Upper lobe of left lung (tissue), 6 donors: ENCODE results near the gene LIN37. TPM values are rescaled to one million over a fixed set of nuclear protein-coding genes. Genes with fewer than 3 reads are reported as not detected.
A peak's percentile ranks its signal among the peaks of the same experiment; 100 is the strongest.

Source experiments
- ATAC-seq, 2 donors: fragments of 200-7000 bp; cut with Tn5 transposase; one replicate each; pipeline ENCODE4 v1.9.1; 2022; ENCODE audit warnings: mild to moderate bottlenecking in 2 of 2, moderate library complexity in 2 of 2; ENCODE audit not compliant: low FRiP score in 2 of 2
- DNase-seq, 2 donors: peaks; one replicate each; pipeline ENCODE4 v3.0.0-alpha.2; 2019 to 2020
- H3K27ac ChIP-seq, 4 donors: fragments of 200-600 bp; sonication (generic); one replicate each; pipeline ENCODE4 v1.5.1; 2016 to 2019
- H3K27me3 ChIP-seq, 4 donors: fragments of 200-600 bp; sonication (generic); one replicate each; pipeline ENCODE4 v1.5.1; 2017 to 2019
- H3K36me3 ChIP-seq, 4 donors: fragments of 200-600 bp; sonication (generic); one replicate each; pipeline ENCODE4 v1.5.1; 2016 to 2019
- H3K4me1 ChIP-seq, 4 donors: fragments of 200-600 bp; sonication (generic); one replicate each; pipeline ENCODE4 v1.5.1; 2018 to 2019
- H3K4me3 ChIP-seq, 4 donors: fragments of 200-600 bp; sonication (generic); one replicate each; pipeline ENCODE4 v1.5.1; 2017 to 2019; ENCODE audit warnings: mild to moderate bottlenecking in 2 of 4, moderate library complexity in 1 of 4
- H3K9me3 ChIP-seq, 4 donors: fragments of 200-600 bp; sonication (generic); one replicate each; pipeline ENCODE4 v1.5.1; 2018 to 2019
- EP300 ChIP-seq, 4 donors: sonication (generic); formaldehyde crosslinking; IDR thresholded peaks; one replicate each; pipeline ENCODE4 v1.5.1; 2017; ENCODE audit warnings: antibody characterized with exemption in 4 of 4, control low read depth in 2 of 4
- POLR2A ChIP-seq, 4 donors: fragments of 450-650 bp; IDR thresholded peaks; one replicate each; pipeline ENCODE4 v1.5.1; 2016 to 2017; ENCODE audit warnings: antibody characterized with exemption in 4 of 4, mild to moderate bottlenecking in 2 of 4
- POLR2AphosphoS5 ChIP-seq, 2 donors: sonication (generic); formaldehyde crosslinking; IDR thresholded peaks; one replicate each; pipeline ENCODE4 v1.5.1; 2017; ENCODE audit warnings: antibody characterized with exemption in 2 of 2
- WGBS, 2 donors: methylation state at CpG; one replicate each; pipeline ENCODE4 v1.1.5; 2017 to 2018; 5-methylcytosine and 5-hydroxymethylcytosine counted together
- total RNA-seq, 6 donors: library from RNA; depleted of rRNA in 4 of 6; stranded (reverse); fragments of >200 nt in 4 of 6; gene quantifications; one replicate each; pipeline versions ENCODE4 v1.1.0 to v1.2.1, GENCODE V29; 2016 to 2021
- TF ChIP-seq, protein P1 (sequence below), 6 experiments: fragments of 450-650 bp in 4 of 6; fragments of 200-600 bp in 2 of 6; sonication (generic) in 2 of 6; IDR thresholded peaks; one replicate each; pipeline ENCODE4 v1.5.1; 2016 to 2019; ENCODE audit warnings: antibody characterized with exemption in 6 of 6
- donor health status: DM: no; HTN: no; CAD: no; lungs with moderate emphysema.
- donor health status: DM: no; HTN: yes; CAD: no; lungs with severe emphysema.

LIN37 gene
- total RNA-seq, 6 donors from 2014 or later, result 4.0 to 16.9 (median 10.9) TPM

DNA sequence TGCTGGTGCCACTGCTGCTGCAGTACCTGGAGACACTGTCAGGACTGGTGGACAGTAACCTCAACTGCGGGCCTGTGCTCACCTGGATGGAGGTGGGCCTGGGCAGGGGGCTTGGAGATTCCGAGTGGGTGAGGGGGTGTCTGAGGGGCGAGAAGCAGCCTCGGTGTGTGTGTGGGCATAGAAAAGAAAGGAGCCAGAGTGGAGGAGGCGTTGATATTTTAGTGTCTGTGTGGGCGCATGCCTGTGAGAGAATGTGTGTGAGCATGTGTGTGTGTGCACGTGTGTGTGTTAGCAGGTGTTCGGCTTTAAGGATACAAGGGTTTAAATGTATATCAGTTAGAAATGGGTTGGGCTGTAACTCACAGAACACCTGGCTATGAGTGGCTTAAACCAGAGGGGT lies 30.7 kb downstream of the LIN37 start:
- Histone ChIP-seq H3K4me3 (no peak overlapping the region), H3K36me3 (peaks cover 0 to 36% (median 18%) of the 10 kb centered on the region in 4 donors), H3K27ac (no peak overlapping the region), H3K27me3 (no peaks in the 10 kb centered on the region), H3K9me3 (no peaks in the 10 kb centered on the region), H3K4me1 (peaks cover 10 to 20% (median 14%) of the 10 kb centered on the region in 4 donors)
- DNase-seq (no peak), ATAC-seq (no peak)
- TF ChIP-seq EP300 (IDR thresholded peaks at IDR 0.05), result no peak
- TF ChIP-seq, protein P1, sequence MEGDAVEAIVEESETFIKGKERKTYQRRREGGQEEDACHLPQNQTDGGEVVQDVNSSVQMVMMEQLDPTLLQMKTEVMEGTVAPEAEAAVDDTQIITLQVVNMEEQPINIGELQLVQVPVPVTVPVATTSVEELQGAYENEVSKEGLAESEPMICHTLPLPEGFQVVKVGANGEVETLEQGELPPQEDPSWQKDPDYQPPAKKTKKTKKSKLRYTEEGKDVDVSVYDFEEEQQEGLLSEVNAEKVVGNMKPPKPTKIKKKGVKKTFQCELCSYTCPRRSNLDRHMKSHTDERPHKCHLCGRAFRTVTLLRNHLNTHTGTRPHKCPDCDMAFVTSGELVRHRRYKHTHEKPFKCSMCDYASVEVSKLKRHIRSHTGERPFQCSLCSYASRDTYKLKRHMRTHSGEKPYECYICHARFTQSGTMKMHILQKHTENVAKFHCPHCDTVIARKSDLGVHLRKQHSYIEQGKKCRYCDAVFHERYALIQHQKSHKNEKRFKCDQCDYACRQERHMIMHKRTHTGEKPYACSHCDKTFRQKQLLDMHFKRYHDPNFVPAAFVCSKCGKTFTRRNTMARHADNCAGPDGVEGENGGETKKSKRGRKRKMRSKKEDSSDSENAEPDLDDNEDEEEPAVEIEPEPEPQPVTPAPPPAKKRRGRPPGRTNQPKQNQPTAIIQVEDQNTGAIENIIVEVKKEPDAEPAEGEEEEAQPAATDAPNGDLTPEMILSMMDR (IDR thresholded peaks at IDR 0.05), result no peak
- no peak for TF ChIP-seq POLR2A (IDR thresholded peaks at IDR 0.05)
- TF ChIP-seq POLR2AphosphoS5 (IDR thresholded peaks at IDR 0.05), result no peak
- WGBS, 2 donors, result 88 to 95% methylated on average over 8 of the region's 8 CpGs

DNA sequence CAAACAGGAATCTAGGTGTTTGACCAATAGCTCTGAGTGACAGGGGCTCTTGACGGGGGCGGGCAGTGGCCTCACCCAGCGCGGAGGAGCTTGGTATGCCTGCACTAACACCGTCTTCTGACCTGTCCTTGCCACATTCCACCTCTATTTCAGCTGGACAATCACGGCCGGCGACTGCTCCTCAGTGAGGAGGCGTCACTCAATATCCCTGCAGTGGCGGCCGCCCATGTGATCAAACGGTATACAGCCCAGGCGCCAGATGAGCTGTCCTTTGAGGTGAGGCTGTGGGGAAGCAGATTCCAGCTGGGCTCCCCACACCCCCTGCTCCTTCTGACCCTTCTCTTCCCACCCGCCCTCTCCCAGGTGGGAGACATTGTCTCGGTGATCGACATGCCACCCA lies 31.7 kb downstream of the LIN37 start:
- Histone ChIP-seq H3K9me3 (no peaks in the 10 kb centered on the region), H3K36me3 (peaks cover 0 to 41% (median 20%) of the 10 kb centered on the region in 4 donors), H3K27ac (no peak overlapping the region), H3K4me3 (no peak overlapping the region), H3K27me3 (no peaks in the 10 kb centered on the region), H3K4me1 (peaks cover 6 to 13% (median 10%) of the 10 kb centered on the region in 4 donors)
- DNase-seq, result no peak
- no peak for ATAC-seq
- WGBS, 2 donors, result 90 to 97% methylated on average over 16 of the region's 16 CpGs
- TF ChIP-seq EP300 (IDR thresholded peaks at IDR 0.05) (no peak), POLR2A (IDR thresholded peaks at IDR 0.05) (no peak), POLR2AphosphoS5 (IDR thresholded peaks at IDR 0.05) (no peak)
- TF ChIP-seq, protein P1 (IDR thresholded peaks at IDR 0.05), result no peak

DNA sequence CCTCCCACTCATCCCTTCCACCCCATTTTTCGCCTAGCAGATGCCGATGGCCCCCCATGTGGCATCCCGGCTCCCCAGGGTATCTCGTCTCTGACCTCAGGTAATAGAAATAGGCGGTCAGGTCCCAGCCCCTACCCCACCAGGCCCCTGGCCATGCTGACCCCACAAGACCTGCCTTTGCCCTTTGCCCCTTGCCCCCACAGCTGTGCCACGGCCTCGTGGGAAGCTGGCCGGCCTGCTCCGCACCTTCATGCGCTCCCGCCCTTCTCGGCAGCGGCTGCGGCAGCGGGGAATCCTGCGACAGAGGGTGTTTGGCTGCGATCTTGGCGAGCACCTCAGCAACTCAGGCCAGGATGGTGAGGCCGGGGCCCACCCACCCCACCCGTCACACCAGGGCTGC lies 32.3 kb downstream of the LIN37 start:
- ATAC-seq (no peak), DNase-seq (peak in 1 of 2 donors; percentile 76)
- Histone ChIP-seq H3K27ac (no peak overlapping the region), H3K36me3 (peaks cover 0 to 46% (median 22%) of the 10 kb centered on the region in 4 donors), H3K4me3 (no peak overlapping the region), H3K9me3 (no peaks in the 10 kb centered on the region), H3K27me3 (no peaks in the 10 kb centered on the region), H3K4me1 (peaks cover 5 to 11% (median 8%) of the 10 kb centered on the region in 4 donors)
- 89 to 97% methylated on average over 8 to 20 of the region's 20 CpGs for WGBS, 2 donors
- TF ChIP-seq POLR2A (IDR thresholded peaks at IDR 0.05) (no peak), POLR2AphosphoS5 (IDR thresholded peaks at IDR 0.05) (no peak), EP300 (IDR thresholded peaks at IDR 0.05) (no peak)
- TF ChIP-seq, protein P1 (IDR thresholded peaks at IDR 0.05), result no peak

DNA sequence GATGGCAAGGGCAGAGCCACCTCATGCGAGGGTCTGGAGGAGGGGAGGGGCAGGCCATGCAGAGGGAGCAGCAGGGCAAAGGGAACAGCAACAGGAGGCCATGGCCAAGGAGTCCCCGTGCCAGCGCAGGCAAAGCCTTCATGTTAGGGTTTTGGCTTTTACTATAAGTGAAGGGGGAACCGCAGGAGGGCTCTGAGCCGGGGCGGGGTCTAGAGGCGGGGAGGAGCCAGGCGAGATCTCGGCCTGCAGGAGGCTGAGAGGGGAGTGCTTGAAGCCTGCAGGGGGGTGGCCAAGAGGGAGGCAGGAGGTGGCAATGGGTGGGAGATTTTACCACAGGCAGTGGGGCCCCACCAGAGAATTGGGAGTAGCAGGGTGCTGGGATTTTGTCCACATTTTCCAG lies 33.3 kb downstream of the LIN37 start:
- H3K27ac ChIP-seq, result no peak overlapping the region
- DNase-seq (peak in 1 of 2 donors; percentile 50), ATAC-seq (no peak)
- H3K4me3 ChIP-seq, result no peak overlapping the region
- no peaks in the 10 kb centered on the region for H3K9me3 ChIP-seq
- peaks cover 0 to 2% (median under 1%) of the 10 kb centered on the region in 4 donors for H3K4me1 ChIP-seq
- 87% methylated on average over 9 of the region's 9 CpGs for WGBS, 2 donors
- TF ChIP-seq POLR2AphosphoS5 (IDR thresholded peaks at IDR 0.05) (no peak), EP300 (IDR thresholded peaks at IDR 0.05) (no peak), POLR2A (IDR thresholded peaks at IDR 0.05) (no peak)
- TF ChIP-seq, protein P1 (IDR thresholded peaks at IDR 0.05), result no peak
- no peaks in the 10 kb centered on the region for H3K27me3 ChIP-seq
- peaks cover 0 to 46% (median 26%) of the 10 kb centered on the region in 4 donors for H3K36me3 ChIP-seq

DNA sequence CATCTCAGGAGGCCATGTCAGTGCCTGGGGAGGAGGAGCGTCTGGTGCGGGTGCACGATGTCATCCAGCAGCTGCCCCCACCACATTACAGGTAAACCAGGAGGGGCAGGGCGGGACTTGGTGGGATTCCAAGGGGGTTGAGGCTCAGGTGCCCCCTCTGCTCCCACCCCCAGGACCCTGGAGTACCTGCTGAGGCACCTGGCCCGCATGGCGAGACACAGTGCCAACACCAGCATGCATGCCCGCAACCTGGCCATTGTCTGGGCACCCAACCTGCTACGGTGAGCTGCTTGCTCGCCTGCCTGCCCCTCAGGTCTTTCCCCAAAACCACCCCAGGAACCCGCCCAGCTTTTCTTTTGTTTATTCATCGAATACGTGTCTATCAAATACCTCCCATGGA lies 34.2 kb downstream of the LIN37 start:
- TF ChIP-seq EP300 (IDR thresholded peaks at IDR 0.05), result no peak
- TF ChIP-seq, protein P1 (IDR thresholded peaks at IDR 0.05), result no peak
- no peak for TF ChIP-seq POLR2A (IDR thresholded peaks at IDR 0.05)
- no peak for TF ChIP-seq POLR2AphosphoS5 (IDR thresholded peaks at IDR 0.05)
- Histone ChIP-seq H3K4me3 (no peak overlapping the region), H3K27ac (no peak overlapping the region), H3K4me1 (no peaks in the 10 kb centered on the region), H3K9me3 (no peaks in the 10 kb centered on the region), H3K27me3 (no peaks in the 10 kb centered on the region), H3K36me3 (peaks cover 0 to 46% (median 26%) of the 10 kb centered on the region in 4 donors)
- ATAC-seq (no peak), DNase-seq (peak in 1 of 2 donors; percentile 57)
- WGBS, 2 donors, result 90 to 96% methylated on average over 8 to 12 of the region's 12 CpGs
